ENCODE results near the gene PDE6B. TPM values are rescaled to one million over a fixed set of nuclear protein-coding genes. Genes with fewer than 3 reads are reported as not detected.

The PDE6B gene
- total RNA-seq, 5 donors from 2014 or later (not counting 1 experiment from before 2014, with no cell fraction given), result 14.2 to 21.7 (median 19.8) TPM

GRCh38 chr4:671769-672168 lies 46.4 kb downstream of the PDE6B start:
- ATAC-seq (replicated peaks in 1 of 4) (no peak), DNase-seq (no peak)
- no peaks in the 10 kb centered on the region for H3K27me3 ChIP-seq (replicated peaks in 1 of 2; ENCODE audit: control insufficient read depth in 2 of 2, extremely low read depth in 1 of 2, insufficient read depth in 2 of 2, low read length in 1 of 2)
- ChIA-PET POLR2A (interaction anchor here in 1 of 2 donors (0.5 kb wide), 1 partner anchor 9 kb away, joined by 5 read pairs; no protein-coding TSS in a partner anchor), CTCF (interaction anchor here in 1 of 2 donors (0.6 kb wide), 1 partner anchor 427 kb away, joined by 3 read pairs; no protein-coding TSS in a partner anchor)
- H3K27ac Mint-ChIP-seq, result no peak overlapping the region
- H3K4me1 Mint-ChIP-seq, result peaks cover 8 to 17% (median 11%) of the 10 kb centered on the region in 3 donors
- peaks cover 7 to 16% of the 10 kb centered on the region in 2 donors for H3K36me3 ChIP-seq (ENCODE audit: control insufficient read depth in 2 of 2, extremely low read depth in 1 of 2, insufficient read depth in 1 of 2, low read length in 1 of 2)
- H3K9me3 Mint-ChIP-seq, result no peaks in the 10 kb centered on the region
- no peak overlapping the region for H3K27ac ChIP-seq (ENCODE audit: low read length)
- H3K4me3 ChIP-seq (ENCODE audit: control insufficient read depth in 1 of 2, extremely low read depth in 1 of 2, low read length in 1 of 2), result no peak overlapping the region
- no peaks in the 10 kb centered on the region for H3K27me3 Mint-ChIP-seq
- H3K4me1 ChIP-seq (ENCODE audit: control insufficient read depth in 1 of 2, extremely low read depth in 1 of 2, insufficient read depth in 2 of 2, low read length in 2 of 2), result peaks cover 13 to 26% of the 10 kb centered on the region in 2 experiments
- H3K4me3 Mint-ChIP-seq, result peak overlapping the region; percentile 59 to 82 (median 76)
- H3K36me3 Mint-ChIP-seq, result peaks cover 16% of the 10 kb centered on the region
- H3K9me3 ChIP-seq, result no peaks in the 10 kb centered on the region
- WGBS (ENCODE audit: insufficient coverage), result 100% methylated on average over 1 of the region's 3 CpGs

- Mint-ChIP-seq H3K4me3 (peak overlapping the region; percentile 76 to 82 (median 77)), H3K27ac (peak overlapping the region; percentile 22 to 36), H3K9me3 (no peaks in the 10 kb centered on the region), H3K27me3 (no peaks in the 10 kb centered on the region), H3K4me1 (peaks cover 8 to 19% (median 11%) of the 10 kb centered on the region in 3 donors), H3K36me3 (peaks cover 16% of the 10 kb centered on the region)
- no peak for ATAC-seq (replicated peaks in 1 of 4)
- Histone ChIP-seq H3K4me1 (ENCODE audit: control insufficient read depth in 1 of 2, extremely low read depth in 1 of 2, insufficient read depth in 2 of 2, low read length in 2 of 2) (peaks cover 13 to 26% of the 10 kb centered on the region in 2 experiments), H3K27me3 (replicated peaks in 1 of 2; ENCODE audit: control insufficient read depth in 2 of 2, extremely low read depth in 1 of 2, insufficient read depth in 2 of 2, low read length in 1 of 2) (peaks cover 0 to 2% of the 10 kb centered on the region in 2 experiments), H3K9me3 (no peaks in the 10 kb centered on the region), H3K27ac (ENCODE audit: low read length) (no peak overlapping the region), H3K4me3 (ENCODE audit: control insufficient read depth in 1 of 2, extremely low read depth in 1 of 2, low read length in 1 of 2) (peak overlapping the region; percentile 75 to 81), H3K36me3 (ENCODE audit: control insufficient read depth in 2 of 2, extremely low read depth in 1 of 2, insufficient read depth in 1 of 2, low read length in 1 of 2) (peaks cover 7 to 16% of the 10 kb centered on the region in 2 donors)
- WGBS (ENCODE audit: insufficient coverage), result 19% methylated on average over 39 of the region's 55 CpGs
- no peak for DNase-seq
- CTCF ChIA-PET, result interaction anchor here in 1 of 2 donors (1.0 kb wide), 2 partner anchors 9 to 429 kb away, joined by 3 read pairs; no protein-coding TSS in a partner anchor
- POLR2A ChIA-PET, result interaction anchor here in 1 of 2 donors (0.6 to 1.0 kb wide), 2 partner anchors 11 to 259 kb away, joined by 3 to 12 read pairs; partner anchors contain the start of genes GAK and TMEM175
Measured at GRCh38 chr4:673349-674091, 48.1 kb downstream of the PDE6B start.

DNA sequence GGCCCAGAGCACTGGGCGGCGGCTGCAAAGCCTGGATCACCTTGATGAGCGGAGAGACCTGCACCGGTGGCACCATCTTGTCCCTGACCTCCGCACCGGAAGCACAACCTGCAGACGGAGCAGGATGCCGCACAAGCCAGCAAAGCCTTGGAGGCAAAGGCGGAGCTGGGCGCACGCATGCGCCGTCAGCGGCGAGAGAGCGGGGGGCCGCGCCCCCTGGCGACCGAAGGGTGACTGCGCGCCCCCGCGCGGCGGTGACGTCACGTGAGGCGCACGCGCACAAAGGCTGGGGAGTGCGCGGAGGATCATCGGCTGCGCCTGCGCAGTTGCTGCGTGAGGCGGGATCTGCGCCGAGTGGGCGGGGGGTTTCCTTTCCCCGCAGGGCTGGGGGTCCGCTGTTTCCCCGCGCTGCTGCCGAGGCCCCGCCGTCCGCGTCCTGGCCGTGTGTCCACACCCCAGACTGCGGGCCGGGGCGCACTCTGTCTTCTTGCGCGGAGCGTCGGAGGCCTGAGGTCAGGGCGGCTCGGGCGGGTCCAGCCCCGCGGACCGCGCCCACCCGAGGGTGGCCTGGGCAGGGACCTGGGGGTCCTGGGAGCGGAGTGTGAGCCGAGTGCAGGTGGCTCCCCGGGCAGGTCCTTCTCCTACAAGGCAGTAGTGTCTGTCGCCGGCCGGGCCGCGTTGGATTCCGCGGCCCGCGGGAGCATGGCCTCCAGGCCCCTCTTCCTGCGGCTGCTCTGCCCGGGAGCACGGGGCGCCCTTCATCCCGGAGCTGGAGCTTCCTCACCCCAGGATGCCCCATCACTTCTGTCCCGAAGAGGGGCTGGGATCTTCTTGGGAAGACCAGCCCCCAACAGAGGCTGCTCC lies 49.0 kb downstream of the PDE6B start, which contains the start of the genes ATP5ME and MYL5:
TSS of gene ATP5ME (minus strand) at position 105 of the 864 bp plus-strand sequence. CDS start at position 76, 29 bp downstream.
TSS of gene MYL5 (plus strand) at position 371 of the 864 bp plus-strand sequence. CDS start 3,485 bp downstream, outside the sequence.
- peak within 1 kb of the TSS; percentile 85 to 88 for H3K27ac Mint-ChIP-seq
- H3K9me3 ChIP-seq, result no peaks in the 10 kb centered on the region
- DNase-seq (peak; percentile 97 to 100 (median 99)), ATAC-seq (replicated peaks in 1 of 4) (peak; percentile 92 to 94 (median 94))
- H3K36me3 Mint-ChIP-seq, result peaks cover 16% of the 10 kb centered on the region
- H3K4me1 Mint-ChIP-seq, result peaks cover 8 to 21% (median 11%) of the 10 kb centered on the region in 3 donors
- peaks cover 0 to 5% of the 10 kb centered on the region in 2 experiments for H3K27me3 ChIP-seq (replicated peaks in 1 of 2; ENCODE audit: control insufficient read depth in 2 of 2, extremely low read depth in 1 of 2, insufficient read depth in 2 of 2, low read length in 1 of 2)
- peak within 1 kb of the TSS; percentile 81 to 89 for H3K4me3 ChIP-seq (ENCODE audit: control insufficient read depth in 1 of 2, extremely low read depth in 1 of 2, low read length in 1 of 2)
- ChIA-PET CTCF (interaction anchor here in 1 of 2 donors (1.0 kb wide), 2 partner anchors 10 to 430 kb away, joined by 3 read pairs; no protein-coding TSS in a partner anchor), POLR2A (interaction anchor here in 1 of 2 donors (0.6 to 1.0 kb wide), 2 partner anchors 12 to 258 kb away, joined by 3 to 12 read pairs; partner anchors contain the start of genes GAK and TMEM175)
- H3K9me3 Mint-ChIP-seq, result no peaks in the 10 kb centered on the region
- no peaks in the 10 kb centered on the region for H3K27me3 Mint-ChIP-seq
- WGBS (ENCODE audit: insufficient coverage), result under 1% methylated on average over 81 of the region's 84 CpGs
- H3K4me1 ChIP-seq (ENCODE audit: control insufficient read depth in 1 of 2, extremely low read depth in 1 of 2, insufficient read depth in 2 of 2, low read length in 2 of 2), result peaks cover 13 to 26% of the 10 kb centered on the region in 2 experiments
- H3K27ac ChIP-seq (ENCODE audit: low read length), result peak within 1 kb of the TSS; percentile 86
- H3K4me3 Mint-ChIP-seq, result peak within 1 kb of the TSS; percentile 82 to 88 (median 83)
- H3K36me3 ChIP-seq (ENCODE audit: control insufficient read depth in 2 of 2, extremely low read depth in 1 of 2, insufficient read depth in 1 of 2, low read length in 1 of 2), result peaks cover 7 to 16% of the 10 kb centered on the region in 2 donors

- H3K4me3 ChIP-seq (ENCODE audit: control insufficient read depth in 1 of 2, extremely low read depth in 1 of 2, low read length in 1 of 2), result peak overlapping the region; percentile 81 to 89
- WGBS (ENCODE audit: insufficient coverage), result 64% methylated on average over 23 of the region's 26 CpGs
- ATAC-seq (replicated peaks in 1 of 4) (peak in 1 of 4 experiments; percentile 1), DNase-seq (no peak)
- H3K27ac ChIP-seq (ENCODE audit: low read length), result peak overlapping the region; percentile 86
- Mint-ChIP-seq H3K27me3 (no peaks in the 10 kb centered on the region), H3K27ac (peak overlapping the region; percentile 52 to 88), H3K4me3 (peak overlapping the region; percentile 82 to 88 (median 83)), H3K36me3 (peaks cover 16% of the 10 kb centered on the region), H3K4me1 (peaks cover 8 to 21% (median 12%) of the 10 kb centered on the region in 3 donors), H3K9me3 (no peaks in the 10 kb centered on the region)
- peaks cover 0 to 14% of the 10 kb centered on the region in 2 experiments for H3K27me3 ChIP-seq (replicated peaks in 1 of 2; ENCODE audit: control insufficient read depth in 2 of 2, extremely low read depth in 1 of 2, insufficient read depth in 2 of 2, low read length in 1 of 2)
- ChIA-PET POLR2A (no interaction called here), CTCF (no interaction called here)
- H3K4me1 ChIP-seq (ENCODE audit: control insufficient read depth in 1 of 2, extremely low read depth in 1 of 2, insufficient read depth in 2 of 2, low read length in 2 of 2), result peaks cover 13 to 29% of the 10 kb centered on the region in 2 experiments
- H3K36me3 ChIP-seq (ENCODE audit: control insufficient read depth in 2 of 2, extremely low read depth in 1 of 2, insufficient read depth in 1 of 2, low read length in 1 of 2), result peaks cover 7 to 16% of the 10 kb centered on the region in 2 donors
- no peaks in the 10 kb centered on the region for H3K9me3 ChIP-seq
Measured at GRCh38 chr4:675036-675882, 49.9 kb downstream of the PDE6B start.

DNA sequence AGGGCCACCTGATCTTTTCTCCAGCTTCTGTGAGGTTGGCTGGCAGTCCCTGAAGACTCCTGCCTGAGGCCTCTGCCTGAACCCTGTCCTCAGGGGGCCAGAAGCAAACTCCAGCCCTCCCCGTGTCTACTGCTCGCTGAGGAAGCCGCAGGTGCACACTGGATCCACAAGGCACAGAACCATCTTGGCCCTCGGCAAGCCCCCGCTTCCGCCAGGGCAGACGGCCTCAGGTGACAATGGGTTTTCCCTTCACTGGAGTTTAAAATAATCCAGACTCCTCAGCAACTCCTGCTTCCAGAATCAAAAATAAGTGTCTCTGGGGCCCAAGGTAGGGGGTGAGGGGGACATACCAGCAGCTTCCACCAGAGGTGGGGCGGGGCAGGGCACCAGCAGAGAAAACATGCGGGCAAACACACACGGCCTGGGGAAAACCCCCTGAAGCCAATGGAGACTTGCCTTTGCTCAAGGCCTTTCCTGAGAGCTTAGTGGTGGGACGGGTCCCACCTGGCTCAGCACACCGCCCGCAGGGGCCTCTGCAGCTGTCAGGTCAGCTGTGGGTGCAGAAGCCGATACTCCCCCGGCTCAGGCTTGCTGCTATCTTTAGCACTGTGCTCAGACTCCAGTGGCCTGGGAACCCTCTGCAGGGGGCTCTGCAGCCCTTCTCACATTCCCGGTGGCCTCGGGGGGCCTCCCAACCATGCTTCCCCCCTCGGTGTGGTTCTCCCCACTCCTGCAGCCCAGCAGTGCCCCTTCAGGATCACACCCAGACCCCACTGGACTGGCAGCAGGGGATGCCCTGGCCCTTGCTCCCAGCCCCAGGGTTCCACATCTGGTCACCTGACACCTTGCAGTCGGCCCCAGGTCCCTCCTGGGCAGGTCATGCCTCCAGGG lies 50.9 kb downstream of the PDE6B start:
- Mint-ChIP-seq H3K4me3 (peak overlapping the region; percentile 30 to 88 (median 83)), H3K27me3 (no peaks in the 10 kb centered on the region), H3K36me3 (peaks cover 10% of the 10 kb centered on the region), H3K27ac (no peak overlapping the region), H3K9me3 (no peaks in the 10 kb centered on the region), H3K4me1 (peaks cover 8 to 26% (median 18%) of the 10 kb centered on the region in 3 donors)
- H3K27ac ChIP-seq (ENCODE audit: low read length), result no peak overlapping the region
- ChIA-PET POLR2A (no interaction called here), CTCF (no interaction called here)
- no peak for ATAC-seq (replicated peaks in 1 of 4)
- no peak for DNase-seq
- H3K4me1 ChIP-seq (ENCODE audit: control insufficient read depth in 1 of 2, extremely low read depth in 1 of 2, insufficient read depth in 2 of 2, low read length in 2 of 2), result peaks cover 14 to 39% of the 10 kb centered on the region in 2 experiments
- H3K27me3 ChIP-seq (replicated peaks in 1 of 2; ENCODE audit: control insufficient read depth in 2 of 2, extremely low read depth in 1 of 2, insufficient read depth in 2 of 2, low read length in 1 of 2), result peaks cover 0 to 19% of the 10 kb centered on the region in 2 experiments
- no peaks in the 10 kb centered on the region for H3K9me3 ChIP-seq
- no peak overlapping the region for H3K4me3 ChIP-seq (ENCODE audit: control insufficient read depth in 1 of 2, extremely low read depth in 1 of 2, low read length in 1 of 2)
- H3K36me3 ChIP-seq (ENCODE audit: control insufficient read depth in 2 of 2, extremely low read depth in 1 of 2, insufficient read depth in 1 of 2, low read length in 1 of 2), result peaks cover 7 to 12% of the 10 kb centered on the region in 2 donors
- WGBS (ENCODE audit: insufficient coverage), result 85% methylated on average over 18 of the region's 19 CpGs

Measured in T-cell (primary cell).